Left lung (tissue), 10 donors: ENCODE data around the gene DENND6A. TPM values are rescaled to one million over a fixed set of nuclear protein-coding genes. Genes with fewer than 3 reads are reported as not detected.
"Not testable (repeated sequence)": the region's sequence is repeated elsewhere in the genome, so short reads cannot be mapped to it uniquely, and the experiment has no call there.

Experiments
- ATAC-seq: fragments of 200-7000 bp; cut with Tn5 transposase; one replicate; pipeline ENCODE4 v1.9.1; 2020; ENCODE audit warnings: moderate library complexity
- DNase-seq, 4 donors: peaks; one replicate each; pipeline ENCODE4 v3.0.0-alpha.2; 2013 to 2020
- H3K27ac ChIP-seq, 2 donors: fragments of 200-600 bp; sonication (generic) in 1 of 2; one replicate each; pipeline versions ENCODE4 v1.5.0 to v1.8.0; 2020 to 2021
- H3K27me3 ChIP-seq, 2 donors: fragments of 200-600 bp; sonication (generic) in 1 of 2; one replicate each; pipeline versions ENCODE4 v1.5.0 to v1.8.0; 2020 to 2021
- H3K36me3 ChIP-seq, 2 donors: fragments of 200-600 bp; sonication (generic) in 1 of 2; one replicate each; pipeline versions ENCODE4 v1.5.0 to v1.8.0; 2020 to 2021
- H3K4me1 ChIP-seq, 2 donors: fragments of 200-600 bp; one replicate each; pipeline ENCODE4 v1.8.0; 2021
- H3K4me3 ChIP-seq, 2 donors: fragments of 200-600 bp; sonication (generic) in 1 of 2; one replicate each; pipeline versions ENCODE4 v1.5.0 to v1.8.0; 2020 to 2021; ENCODE audit warnings: mild to moderate bottlenecking in 1 of 2
- H3K9me3 ChIP-seq, 2 donors: fragments of 200-600 bp; sonication (generic) in 1 of 2; one replicate each; pipeline versions ENCODE4 v1.5.0 to v1.8.0; 2020 to 2021
- intact Hi-C, 2 donors: fragments of 100-400 bp; cut with DNase I; formaldehyde crosslinking; loops; one replicate each; pipeline versions ENCODE4 v1.11.2 to v1.14.2; 2022
- polyA plus RNA-seq, 6 donors: library from polyadenylated mRNA; unstranded; fragments of 120-200 nt; gene quantifications; one replicate each; pipeline ENCODE4 v1.2.1, GENCODE V29; 2013; ENCODE audit not compliant: insufficient read length in 6 of 6
- total RNA-seq, 2 donors: library from RNA; stranded (reverse); fragmentation: NEBNext Ultra II Directional; extraction: Animal tissue kit (Norgen Biotek cat#: 25700); gene quantifications; one replicate each; pipeline ENCODE4 v1.2.1, GENCODE V29; 2021
- TF ChIP-seq, protein P1 (sequence below), 2 donors: fragments of 200-600 bp; sonication (generic) in 1 of 2; IDR thresholded peaks; one replicate each; pipeline versions ENCODE4 v1.5.0 to v1.8.0; 2021; ENCODE audit warnings: antibody characterized with exemption in 2 of 2
- donor health status: DM: no; HTN: yes; CAD: no.
- donor health status: DM: no; HTN: no; CAD: no.

Gene DENND6A
- total and polyA plus RNA-seq, 8 donors, result 21.8 to 38.7 (median 31.6) TPM

DNA sequence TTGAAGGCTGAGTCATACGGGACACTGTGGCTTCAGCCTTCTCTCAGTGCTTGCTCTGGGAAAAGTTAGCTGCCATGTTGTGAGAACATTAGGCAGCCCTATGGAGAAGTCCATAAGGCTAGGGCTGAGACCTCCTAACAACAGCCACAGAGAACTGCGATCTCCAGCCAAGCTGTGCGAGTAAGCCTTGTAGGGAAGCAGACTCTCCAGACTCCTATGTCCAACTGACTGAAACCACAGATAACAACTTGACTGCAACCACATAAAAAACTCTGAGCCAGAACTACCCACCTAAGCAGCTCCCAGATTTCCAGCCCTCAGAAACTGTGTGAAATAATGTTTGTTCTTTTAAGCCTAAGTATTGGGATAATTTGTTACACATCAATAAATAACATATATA is 40.7 kb downstream of the DENND6A start:
- DNase-seq (no peak), ATAC-seq (no peak)
- H3K36me3 ChIP-seq, result peaks cover 0 to 53% of the 10 kb centered on the region in 2 donors
- H3K9me3 ChIP-seq, result no peaks in the 10 kb centered on the region
- no peaks in the 10 kb centered on the region for H3K27me3 ChIP-seq
- H3K4me1 ChIP-seq, result no peaks in the 10 kb centered on the region
- TF ChIP-seq, protein P1, sequence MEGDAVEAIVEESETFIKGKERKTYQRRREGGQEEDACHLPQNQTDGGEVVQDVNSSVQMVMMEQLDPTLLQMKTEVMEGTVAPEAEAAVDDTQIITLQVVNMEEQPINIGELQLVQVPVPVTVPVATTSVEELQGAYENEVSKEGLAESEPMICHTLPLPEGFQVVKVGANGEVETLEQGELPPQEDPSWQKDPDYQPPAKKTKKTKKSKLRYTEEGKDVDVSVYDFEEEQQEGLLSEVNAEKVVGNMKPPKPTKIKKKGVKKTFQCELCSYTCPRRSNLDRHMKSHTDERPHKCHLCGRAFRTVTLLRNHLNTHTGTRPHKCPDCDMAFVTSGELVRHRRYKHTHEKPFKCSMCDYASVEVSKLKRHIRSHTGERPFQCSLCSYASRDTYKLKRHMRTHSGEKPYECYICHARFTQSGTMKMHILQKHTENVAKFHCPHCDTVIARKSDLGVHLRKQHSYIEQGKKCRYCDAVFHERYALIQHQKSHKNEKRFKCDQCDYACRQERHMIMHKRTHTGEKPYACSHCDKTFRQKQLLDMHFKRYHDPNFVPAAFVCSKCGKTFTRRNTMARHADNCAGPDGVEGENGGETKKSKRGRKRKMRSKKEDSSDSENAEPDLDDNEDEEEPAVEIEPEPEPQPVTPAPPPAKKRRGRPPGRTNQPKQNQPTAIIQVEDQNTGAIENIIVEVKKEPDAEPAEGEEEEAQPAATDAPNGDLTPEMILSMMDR (IDR thresholded peaks at IDR 0.05), result no peak
- no peak overlapping the region for H3K27ac ChIP-seq
- no peak overlapping the region for H3K4me3 ChIP-seq
- intact Hi-C loops, result no loop called here

DNA sequence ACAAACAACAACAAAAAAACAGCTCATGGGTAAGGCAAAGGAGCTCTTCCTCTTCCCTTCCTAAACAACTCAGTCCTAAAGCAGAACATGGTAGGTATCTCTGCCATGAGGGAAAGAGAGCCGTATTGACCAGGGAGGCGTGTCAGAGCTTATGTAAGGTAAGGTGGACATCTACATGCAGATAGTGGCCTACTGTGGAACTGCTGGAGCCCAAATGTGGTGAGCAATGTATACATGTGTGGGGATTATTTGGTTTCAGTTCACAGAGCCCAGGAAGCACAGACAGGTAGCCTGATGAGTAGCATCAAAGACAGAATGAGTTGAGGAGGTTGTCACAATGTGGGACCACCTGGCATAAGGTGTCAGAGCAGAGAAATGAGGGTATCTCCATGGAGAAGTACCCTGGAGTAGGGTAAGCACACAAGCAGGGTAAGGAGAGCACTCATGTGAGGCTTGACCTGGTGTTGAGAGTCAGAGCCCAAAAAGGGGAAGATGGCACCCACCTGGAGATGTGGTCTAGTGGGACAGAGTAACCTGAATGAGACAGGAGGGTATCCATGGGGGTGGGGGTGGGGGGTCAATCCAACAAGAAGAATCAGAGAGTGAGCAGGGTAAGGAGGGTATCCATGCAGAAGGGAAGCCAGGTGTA is 45.5 kb downstream of the DENND6A start:
- ATAC-seq, result no peak
- TF ChIP-seq, protein P1 (IDR thresholded peaks at IDR 0.05), result no peak
- Histone ChIP-seq H3K4me3 (no peak overlapping the region), H3K4me1 (no peaks in the 10 kb centered on the region), H3K9me3 (no peaks in the 10 kb centered on the region), H3K36me3 (peaks cover 0 to 49% of the 10 kb centered on the region in 2 donors), H3K27ac (no peak overlapping the region), H3K27me3 (no peaks in the 10 kb centered on the region)
- intact Hi-C loops, result no loop called here
- DNase-seq, result no peak

DNA sequence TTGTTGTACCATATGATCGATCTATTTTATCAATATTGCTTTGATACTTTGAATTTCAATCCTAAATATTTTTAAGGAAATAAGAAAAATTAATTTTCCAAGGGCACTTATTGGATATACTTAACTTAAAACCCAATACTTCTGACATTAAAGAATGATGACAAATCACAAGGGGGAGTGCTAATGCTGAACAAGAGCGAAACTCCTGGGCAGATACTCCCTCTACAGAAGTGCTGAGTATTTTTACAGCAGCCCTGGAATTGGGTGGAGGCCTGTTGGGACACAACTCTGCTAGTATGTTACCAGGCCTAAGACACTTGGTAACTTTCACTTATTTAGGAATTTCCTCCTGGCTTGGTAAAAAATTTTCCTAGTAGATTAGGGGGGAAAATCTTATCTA is 46.2 kb downstream of the DENND6A start:
- no peaks in the 10 kb centered on the region for H3K27me3 ChIP-seq
- peak; percentile 89 for ATAC-seq
- no peak overlapping the region for H3K27ac ChIP-seq
- peaks cover 0 to 56% of the 10 kb centered on the region in 2 donors for H3K36me3 ChIP-seq
- H3K4me1 ChIP-seq, result no peaks in the 10 kb centered on the region
- intact Hi-C loops, result no loop called here
- no peaks in the 10 kb centered on the region for H3K9me3 ChIP-seq
- DNase-seq, result peak in 1 of 4 donors; percentile 15
- TF ChIP-seq, protein P1 (IDR thresholded peaks at IDR 0.05), result no peak
- no peak overlapping the region for H3K4me3 ChIP-seq

DNA sequence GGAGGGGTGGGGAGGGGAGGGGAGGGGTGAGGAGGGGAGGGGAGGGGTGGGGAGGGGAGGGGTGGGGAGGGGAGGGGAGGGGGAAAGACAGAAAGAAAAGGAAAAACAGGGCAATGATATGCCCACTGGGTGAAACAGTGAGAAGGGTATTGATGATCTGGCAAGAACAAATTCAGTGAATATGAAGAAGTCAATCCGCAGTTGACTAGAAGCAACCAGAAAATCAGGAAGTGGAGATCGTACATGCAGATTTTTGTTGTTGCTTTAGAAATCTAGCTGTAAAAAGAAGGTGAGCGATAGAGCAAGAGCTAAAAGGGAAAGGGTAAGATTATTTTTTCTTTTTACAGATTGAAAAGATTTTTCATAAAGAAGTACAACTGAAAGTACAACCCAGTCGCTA is 48.1 kb downstream of the DENND6A start:
- TF ChIP-seq, protein P1 (IDR thresholded peaks at IDR 0.05), result no peak
- Histone ChIP-seq H3K27me3 (no peaks in the 10 kb centered on the region), H3K4me1 (no peaks in the 10 kb centered on the region), H3K36me3 (peaks cover 0 to 64% of the 10 kb centered on the region in 2 donors), H3K27ac (no peak overlapping the region), H3K4me3 (no peak overlapping the region), H3K9me3 (no peaks in the 10 kb centered on the region)
- intact Hi-C loops, result no loop called here
- DNase-seq, result no peak
- ATAC-seq, result no peak

DNA sequence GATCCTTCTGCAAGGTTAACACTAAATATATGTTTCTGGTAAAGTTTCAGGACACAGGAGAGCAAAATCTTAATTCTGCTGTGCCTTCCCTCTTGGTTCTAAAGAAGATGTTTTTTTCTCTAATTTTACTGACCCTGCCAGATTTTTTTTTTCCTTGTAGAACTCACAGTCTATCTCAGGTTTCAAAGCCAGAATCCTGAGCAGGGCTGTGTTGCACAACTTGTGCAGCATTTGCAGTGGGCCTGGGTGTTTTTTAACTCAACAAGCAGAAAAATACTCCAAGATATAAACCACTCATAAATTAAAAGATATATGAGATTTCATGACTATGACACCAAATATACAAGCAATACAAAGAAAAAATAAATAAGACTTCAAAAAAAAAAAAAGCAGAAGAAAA is 55.5 kb downstream of the DENND6A start:
- Histone ChIP-seq H3K4me3 (no peak overlapping the region), H3K27me3 (no peaks in the 10 kb centered on the region), H3K27ac (no peak overlapping the region), H3K36me3 (peaks cover 0 to 94% of the 10 kb centered on the region in 2 donors), H3K4me1 (no peaks in the 10 kb centered on the region), H3K9me3 (no peaks in the 10 kb centered on the region)
- TF ChIP-seq, protein P1 (IDR thresholded peaks at IDR 0.05), result no peak
- DNase-seq (no peak), ATAC-seq (no peak)
- intact Hi-C loops, result no loop called here

DNA sequence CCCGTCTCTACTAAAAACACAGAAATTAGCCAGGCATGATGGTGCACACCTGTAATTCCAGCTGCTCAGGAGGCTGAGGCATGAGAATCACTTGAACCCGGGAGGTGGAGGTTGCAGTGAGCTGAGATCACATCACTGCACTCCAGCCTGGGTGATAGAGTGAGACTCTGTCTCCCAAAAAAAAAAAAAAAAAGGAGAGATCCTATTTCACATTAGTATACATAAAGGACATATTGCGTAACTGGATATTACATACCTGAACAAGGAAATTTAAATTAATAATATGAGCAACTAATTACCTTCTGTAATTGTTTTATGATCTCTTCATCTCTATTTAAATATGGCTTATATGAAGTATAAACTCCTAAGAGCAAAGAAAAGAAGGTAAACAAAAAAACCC is 58.6 kb downstream of the DENND6A start:
- H3K4me3 ChIP-seq, H3K27ac ChIP-seq, DNase-seq, H3K9me3 ChIP-seq, H3K27me3 ChIP-seq, ATAC-seq, H3K4me1 ChIP-seq, intact Hi-C loops: not testable (repeated sequence)
- peaks cover 0 to 96% of the 10 kb centered on the region in 2 donors for H3K36me3 ChIP-seq
